Stimulated activated CD4-positive, alpha-beta T cell treated with anti-CD3 and anti-CD28 coated beads, Interleukin-4, amount 100 ng/mL, for 24 hours (primary cell): Measurements from ENCODE around the gene S1PR3.

Source experiments
- DNase-seq: peaks from one replicate; pipeline ENCODE4 v3.0.0-alpha.2; 2020

S1PR3 gene

DNA sequence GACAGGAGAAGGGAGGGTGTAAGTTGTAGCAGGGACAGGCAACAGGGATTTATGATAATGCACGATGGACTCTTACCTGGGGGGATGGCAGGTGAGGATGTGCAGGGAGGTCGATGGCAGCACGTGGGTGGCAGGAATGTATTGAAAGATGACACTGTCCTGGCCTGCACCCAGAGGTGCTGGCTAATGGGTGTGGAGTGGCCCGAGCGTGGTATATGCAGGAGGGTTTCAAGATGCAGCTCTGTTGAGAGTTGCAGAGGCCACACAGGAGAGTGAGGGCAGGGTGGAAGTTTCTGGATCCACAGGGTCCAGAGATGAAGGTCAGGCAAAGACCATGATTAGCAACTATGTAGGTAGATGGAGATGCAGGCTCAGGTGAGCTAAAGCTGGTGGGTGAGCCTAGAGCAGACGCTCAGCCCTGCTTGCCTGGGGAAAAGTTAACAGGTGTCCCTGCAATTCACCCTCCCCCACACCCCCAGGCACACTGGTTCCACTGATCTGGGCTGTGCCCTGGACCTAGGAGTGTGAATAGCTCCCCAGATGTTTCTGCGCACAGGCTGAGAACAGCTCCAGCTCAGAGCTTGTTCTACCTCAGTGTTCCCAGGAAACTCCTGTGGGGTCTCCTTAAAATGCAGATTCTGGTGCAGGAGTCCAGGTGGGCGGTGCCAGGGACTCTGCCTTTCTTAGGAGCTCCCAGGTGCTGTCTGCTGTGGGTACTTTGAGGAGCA is 21.5 kb upstream of the S1PR3 start:
- DNase-seq = no peak

- DNase-seq = no peak
These were observed 19.9 kb upstream of the S1PR3 start for GRCh38 chr9:88971131-88971960.

- DNase-seq = no peak
These were observed 18.9 kb upstream of the S1PR3 start for GRCh38 chr9:88972401-88972800.

GRCh38 chr9:88973281-88974045 is 17.8 kb upstream of the S1PR3 start:
- no peak for DNase-seq

DNA sequence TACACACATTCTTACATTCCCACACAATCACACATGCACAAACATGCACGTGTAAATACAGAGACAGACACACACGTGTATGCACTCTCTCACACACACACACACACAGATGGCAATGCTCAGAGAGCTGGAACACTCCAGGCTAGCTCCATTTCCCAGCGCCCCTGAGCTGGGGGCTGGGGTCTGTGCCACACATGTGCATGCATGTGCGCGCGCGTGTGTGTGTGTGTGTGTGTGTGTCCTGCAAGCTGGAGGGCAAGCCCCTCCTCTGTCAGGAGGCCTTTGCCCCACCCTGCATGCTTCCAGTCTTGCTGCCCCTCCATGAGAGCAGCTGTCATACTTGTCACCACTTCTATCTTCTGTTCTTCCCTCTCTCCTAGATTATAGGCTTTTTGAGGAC is 16.6 kb upstream of the S1PR3 start:
- DNase-seq = no peak

GRCh38 chr9:88975966-88976889 is 15.0 kb upstream of the S1PR3 start:
- peak; percentile 10 for DNase-seq

GRCh38 chr9:88976890-88977257 is 14.4 kb upstream of the S1PR3 start:
- DNase-seq = no peak

- no peak for DNase-seq
These were observed 13.2 kb upstream of the S1PR3 start for GRCh38 chr9:88978034-88978433.

- no peak for DNase-seq
These were observed 12.2 kb upstream of the S1PR3 start for GRCh38 chr9:88979021-88979420.

GRCh38 chr9:88979791-88980190 is 11.5 kb upstream of the S1PR3 start:
- DNase-seq = no peak

- DNase-seq = no peak
These were observed 10.5 kb upstream of the S1PR3 start for GRCh38 chr9:88980740-88981203.

GRCh38 chr9:88983865-88984542 is 7.3 kb upstream of the S1PR3 start:
- DNase-seq = no peak

GRCh38 chr9:88984543-88984883 is 6.8 kb upstream of the S1PR3 start:
- no peak for DNase-seq

DNA sequence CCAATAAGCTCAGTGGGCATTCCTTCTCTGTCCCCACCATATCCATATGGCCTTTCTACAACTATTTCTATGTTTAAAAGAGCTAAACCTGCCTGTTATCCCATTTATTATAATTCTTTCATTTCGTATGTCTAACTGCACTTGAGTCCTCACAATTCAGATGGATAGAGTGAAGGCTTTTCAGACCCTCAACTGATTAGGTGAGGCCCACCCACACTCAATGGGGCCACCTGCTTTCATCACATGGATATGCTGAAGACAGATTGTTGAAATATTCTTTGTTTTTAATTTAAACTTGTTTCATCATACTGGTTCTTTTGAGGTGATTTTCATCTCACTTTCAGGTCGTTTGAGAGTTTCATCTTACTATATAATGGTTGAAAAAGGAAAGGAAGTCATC is 5.7 kb upstream of the S1PR3 start:
- no peak for DNase-seq

- DNase-seq = no peak
These were observed 4.5 kb upstream of the S1PR3 start for GRCh38 chr9:88986776-88987175.

DNA sequence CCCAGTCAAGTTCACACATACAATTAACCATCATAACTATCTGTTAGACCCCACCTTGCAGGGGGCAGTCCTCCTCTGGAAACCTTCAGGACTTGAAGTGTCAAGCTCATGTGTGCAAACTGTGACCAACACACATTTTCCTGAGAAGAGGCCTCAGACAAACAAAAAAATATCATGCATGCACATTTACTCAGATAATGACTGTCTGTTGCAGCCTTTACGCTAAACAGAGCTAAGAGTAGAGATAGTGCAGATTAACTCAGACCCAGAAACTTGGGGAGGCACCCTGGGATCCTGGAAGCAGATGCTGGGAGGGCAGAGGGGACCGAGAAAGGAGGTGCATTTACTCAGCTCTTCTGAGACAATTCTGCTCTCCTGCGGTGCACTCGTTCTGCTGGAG is 3.6 kb upstream of the S1PR3 start:
- DNase-seq = no peak

DNA sequence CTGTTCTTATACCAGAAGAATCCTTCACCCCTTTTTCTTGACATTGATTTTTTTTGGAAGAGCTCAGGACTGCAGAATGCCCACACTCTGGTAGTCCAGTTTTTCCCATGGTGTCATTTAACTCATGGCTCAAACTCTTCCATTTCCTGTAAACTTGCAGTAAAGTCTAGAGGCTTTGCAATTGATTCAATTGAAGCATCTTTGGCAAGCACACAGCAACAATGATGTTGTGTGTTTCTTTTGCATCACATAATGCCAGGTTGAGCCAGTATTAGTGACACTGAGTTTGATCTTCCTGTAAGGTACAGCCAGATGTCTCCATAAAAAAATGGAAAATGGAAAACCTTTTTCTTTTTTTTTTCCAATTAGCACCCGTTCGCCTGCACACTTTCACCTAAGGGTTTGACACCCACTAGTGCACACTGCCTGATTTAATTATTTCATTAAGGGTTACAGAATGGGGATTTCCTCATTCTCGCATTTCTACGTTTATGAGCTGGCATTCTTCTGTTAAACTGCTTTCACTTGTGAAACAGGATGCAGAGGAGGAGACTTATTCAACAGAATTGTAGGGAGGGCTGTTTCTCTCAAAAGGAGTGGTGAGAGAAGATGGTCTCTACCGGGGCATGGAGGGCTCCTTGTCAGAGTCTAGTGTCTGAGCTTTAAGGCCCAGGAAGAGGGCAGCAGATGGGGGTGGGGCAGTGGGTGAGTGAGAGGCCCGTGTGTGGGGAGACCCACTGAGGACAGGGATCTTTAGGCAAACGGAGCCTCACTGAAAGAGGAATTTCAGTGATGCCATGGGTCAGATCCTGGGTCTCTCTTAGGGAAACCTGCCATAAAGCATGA is 2.2 kb upstream of the S1PR3 start:
- DNase-seq = peak; percentile 18

DNA sequence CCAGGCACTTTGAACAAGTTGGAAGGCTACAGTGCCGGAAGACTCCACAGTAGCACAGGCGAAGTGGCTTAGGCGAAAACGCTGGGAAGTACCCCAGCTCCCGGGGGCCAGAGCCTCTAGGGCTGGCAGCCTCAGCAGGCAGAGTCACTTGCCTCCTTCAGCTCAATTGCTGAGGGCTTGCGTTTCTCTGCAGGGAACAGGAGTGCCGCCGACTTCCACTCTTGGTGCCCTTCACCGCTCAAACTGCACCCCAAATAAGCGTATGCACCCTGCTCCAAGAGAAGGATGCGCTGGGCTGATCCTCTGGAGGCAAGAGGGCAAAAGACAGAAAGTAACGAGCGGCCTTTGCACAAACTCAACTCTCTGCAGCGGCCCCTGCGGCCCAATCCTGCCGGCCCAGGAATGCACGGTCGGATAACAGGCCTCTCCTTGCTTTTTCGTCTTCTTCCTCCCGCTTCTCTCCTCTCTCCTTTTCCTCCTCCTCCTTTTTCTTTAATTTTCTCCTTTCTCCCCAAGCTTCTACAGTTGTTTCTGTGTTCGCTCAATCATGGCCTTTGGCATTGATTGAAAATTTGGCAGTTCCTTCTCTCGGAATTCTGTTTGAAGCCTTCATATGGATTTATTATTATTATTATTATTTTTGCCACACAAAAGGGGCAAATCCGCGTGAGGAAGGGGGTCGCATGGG is 1.1 kb upstream of the S1PR3 start:
- no peak for DNase-seq

DNA sequence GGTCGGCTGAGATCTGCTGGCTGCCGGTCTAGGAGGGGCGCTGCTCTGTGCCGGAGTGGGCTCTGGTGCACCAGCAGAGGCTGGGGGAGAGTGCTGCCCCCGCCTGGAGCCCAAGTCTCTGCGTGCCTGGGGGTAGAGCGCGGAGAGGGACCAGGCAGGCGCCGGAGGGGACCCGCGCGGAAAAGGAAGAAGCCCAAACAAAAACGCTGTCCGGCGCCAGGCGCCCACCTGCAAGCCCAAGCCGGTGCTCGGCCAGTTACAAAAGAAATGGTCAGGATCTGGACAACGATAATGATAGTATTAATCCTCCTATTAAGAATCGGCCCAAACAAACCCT is 571 bp upstream of the S1PR3 start:
- DNase-seq = no peak

- no peak for DNase-seq
These were observed 1.3 kb downstream of the S1PR3 start for GRCh38 chr9:88992556-88992955.

DNA sequence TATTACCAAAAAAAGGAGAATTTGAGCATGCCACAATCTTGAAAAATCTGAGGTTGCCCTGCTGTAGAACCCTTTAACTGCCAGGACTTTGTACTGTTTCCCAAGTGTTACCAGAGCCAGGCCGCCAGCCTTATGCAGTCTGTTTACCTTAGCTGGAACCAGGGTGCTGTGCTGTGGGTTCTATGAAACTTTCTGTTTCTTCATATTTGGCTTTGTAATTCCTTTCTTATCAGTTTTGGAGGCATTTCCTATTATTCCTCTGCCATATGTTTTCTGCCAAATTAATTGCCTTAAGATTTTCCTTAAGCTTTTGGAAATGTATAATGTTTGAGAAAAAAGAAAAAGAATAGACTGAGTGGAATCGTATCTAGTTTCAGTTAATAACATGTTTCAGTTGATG is 2.1 kb downstream of the S1PR3 start:
- no peak for DNase-seq
